Epithelial cell of esophagus (primary cell): ENCODE measurements around the gene CARD6.
A peak's percentile ranks its signal among the peaks of the same experiment; 100 is the strongest.
"Not testable (repeated sequence)": the region's sequence is repeated elsewhere in the genome, so short reads cannot be mapped to it uniquely, and the experiment has no call there.

Experiments
- DNase-seq: peaks from one replicate; pipeline ENCODE4 v3.0.0; 2010; ENCODE audit warnings: low read depth
- H3K4me3 ChIP-seq: 2 replicates; pipeline ENCODE4 v1.5.1; 2011; ENCODE audit warnings: mild to moderate bottlenecking, low read length, control low read depth
- TF ChIP-seq, protein P1 (sequence below): IDR thresholded peaks from 2 replicates; pipeline ENCODE4 v1.5.1; 2011; ENCODE audit warnings: low read depth, mild to moderate bottlenecking, low read length, control low read depth, inconsistent platforms; ENCODE audit not compliant: insufficient read depth; ENCODE audit errors: missing control alignments

Gene CARD6

DNA sequence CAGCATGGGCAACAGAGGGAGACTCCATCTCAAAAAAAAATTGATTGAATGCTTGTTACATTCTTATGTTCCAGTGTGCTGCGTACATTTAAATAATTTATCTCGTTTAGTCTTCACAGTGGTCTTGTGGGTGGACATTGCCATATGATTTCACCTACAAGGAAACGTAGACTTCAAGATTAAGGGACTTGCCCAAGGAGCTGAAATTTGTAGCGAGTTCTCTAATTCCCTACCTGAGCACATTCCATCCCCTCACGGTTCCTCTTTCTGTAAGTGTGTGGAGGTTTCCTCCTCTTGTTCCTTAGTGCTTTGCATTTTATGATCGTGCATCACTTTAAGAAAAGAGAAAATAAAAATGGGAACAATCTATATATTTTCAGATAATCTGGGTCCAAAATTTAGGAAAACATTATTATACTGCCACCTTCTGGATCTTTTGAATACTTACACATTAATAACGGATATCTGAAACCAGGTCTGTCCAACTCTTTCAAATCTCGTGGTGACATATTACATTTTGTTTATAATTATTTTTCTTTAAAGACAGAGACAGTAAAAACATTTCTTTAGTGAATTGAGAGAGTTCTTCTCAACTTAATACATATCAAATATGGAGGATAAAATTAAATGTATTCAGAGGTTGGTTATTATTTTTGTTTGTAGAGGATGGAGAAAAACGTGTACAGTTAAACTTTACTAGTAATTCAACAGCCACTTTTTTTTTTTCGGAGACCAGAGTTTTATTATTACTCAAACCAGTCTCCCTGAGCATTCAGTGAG, 38.2 kb downstream of the CARD6 start:
- no peak overlapping the region for H3K4me3 ChIP-seq
- peak; percentile 25 for DNase-seq
- TF ChIP-seq, protein P1, sequence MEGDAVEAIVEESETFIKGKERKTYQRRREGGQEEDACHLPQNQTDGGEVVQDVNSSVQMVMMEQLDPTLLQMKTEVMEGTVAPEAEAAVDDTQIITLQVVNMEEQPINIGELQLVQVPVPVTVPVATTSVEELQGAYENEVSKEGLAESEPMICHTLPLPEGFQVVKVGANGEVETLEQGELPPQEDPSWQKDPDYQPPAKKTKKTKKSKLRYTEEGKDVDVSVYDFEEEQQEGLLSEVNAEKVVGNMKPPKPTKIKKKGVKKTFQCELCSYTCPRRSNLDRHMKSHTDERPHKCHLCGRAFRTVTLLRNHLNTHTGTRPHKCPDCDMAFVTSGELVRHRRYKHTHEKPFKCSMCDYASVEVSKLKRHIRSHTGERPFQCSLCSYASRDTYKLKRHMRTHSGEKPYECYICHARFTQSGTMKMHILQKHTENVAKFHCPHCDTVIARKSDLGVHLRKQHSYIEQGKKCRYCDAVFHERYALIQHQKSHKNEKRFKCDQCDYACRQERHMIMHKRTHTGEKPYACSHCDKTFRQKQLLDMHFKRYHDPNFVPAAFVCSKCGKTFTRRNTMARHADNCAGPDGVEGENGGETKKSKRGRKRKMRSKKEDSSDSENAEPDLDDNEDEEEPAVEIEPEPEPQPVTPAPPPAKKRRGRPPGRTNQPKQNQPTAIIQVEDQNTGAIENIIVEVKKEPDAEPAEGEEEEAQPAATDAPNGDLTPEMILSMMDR: peak; percentile 46

GRCh38 chr5:40882291-40882690, 41.1 kb downstream of the CARD6 start:
- TF ChIP-seq, protein P1: no peak
- H3K4me3 ChIP-seq: no peak overlapping the region
- no peak for DNase-seq

GRCh38 chr5:40883051-40883450, 41.9 kb downstream of the CARD6 start:
- DNase-seq: not testable (repeated sequence)

GRCh38 chr5:40895440-40896425, 54.6 kb downstream of the CARD6 start:
- not testable (repeated sequence) for H3K4me3 ChIP-seq, DNase-seq

More at GRCh38 chr5:40883051-40883450, 41.9 kb downstream of the CARD6 start:
- H3K4me3 ChIP-seq: not testable (repeated sequence)

- no peak overlapping the region for H3K4me3 ChIP-seq
- TF ChIP-seq, protein P1: peak; percentile 100
- DNase-seq: peak; percentile 79
Observed at GRCh38 chr5:40904205-40904993, 63.2 kb downstream of the CARD6 start.

- DNase-seq: no peak
- TF ChIP-seq, protein P1: no peak
- H3K4me3 ChIP-seq: no peak overlapping the region
Observed at GRCh38 chr5:40904994-40905306, 63.8 kb downstream of the CARD6 start.

GRCh38 chr5:40906351-40906751, 65.2 kb downstream of the CARD6 start:
- TF ChIP-seq, protein P1: no peak
- DNase-seq: peak; percentile 66

More at GRCh38 chr5:40906351-40906751, 65.2 kb downstream of the CARD6 start:
- H3K4me3 ChIP-seq: no peak overlapping the region
